ENCODE data around the gene TPPP. TPM values are rescaled to one million over a fixed set of nuclear protein-coding genes. Genes with fewer than 3 reads are reported as not detected.

The TPPP gene
- total and polyA plus RNA-seq, 2 experiments from 2014 or later, result 0.48 to 1.4 TPM

GRCh38 chr5:618450-618849 lies 74.7 kb downstream of the TPPP start:
- no peak overlapping the region for H3K27ac Mint-ChIP-seq
- H3K4me1 Mint-ChIP-seq, result peaks cover 15% of the 10 kb centered on the region; the same call in 2 of the 3 replicates
- Histone ChIP-seq H3K4me1 (ENCODE audit: insufficient read depth) (peaks cover 5% of the 10 kb centered on the region; the same call in 1 of the 2 replicates), H3K4me2 (no peak overlapping the region), H2AFZ (no peak overlapping the region), H3K4me3 (no peak overlapping the region), H3K36me3 (ENCODE audit: insufficient read depth) (peaks cover 20% of the 10 kb centered on the region; the same call in 1 of the 2 replicates), H4K20me1 (replicated peaks; ENCODE audit: insufficient read depth) (peaks cover 29% of the 10 kb centered on the region), H3F3A (replicated peaks; ENCODE audit: low read depth) (no peaks in the 10 kb centered on the region), H3K27ac (ENCODE audit: low read depth) (no peak overlapping the region), H3K79me2 (replicated peaks; ENCODE audit: insufficient read depth) (peaks cover 50% of the 10 kb centered on the region), H3K27me3 (ENCODE audit: insufficient read depth) (no peaks in the 10 kb centered on the region), H3K9me2 (ENCODE audit: insufficient read depth) (no peaks in the 10 kb centered on the region)
- DNase-seq (ENCODE audit: low spot score) (no peak), ATAC-seq (no peak)
- TF ChIP-seq JUNB (IDR thresholded peaks at IDR 0.05; ENCODE audit: unreplicated experiment) (no peak), EZH2 (IDR thresholded peaks at IDR 0.05; ENCODE audit: low read depth, unreplicated experiment) (no peak), NANOG (IDR thresholded peaks at IDR 0.05; ENCODE audit: borderline replicate concordance) (no peak), ZNF114 (CRISPR knock-in tag; IDR thresholded peaks at IDR 0.05) (no peak)
- TF ChIP-seq, protein P1, sequence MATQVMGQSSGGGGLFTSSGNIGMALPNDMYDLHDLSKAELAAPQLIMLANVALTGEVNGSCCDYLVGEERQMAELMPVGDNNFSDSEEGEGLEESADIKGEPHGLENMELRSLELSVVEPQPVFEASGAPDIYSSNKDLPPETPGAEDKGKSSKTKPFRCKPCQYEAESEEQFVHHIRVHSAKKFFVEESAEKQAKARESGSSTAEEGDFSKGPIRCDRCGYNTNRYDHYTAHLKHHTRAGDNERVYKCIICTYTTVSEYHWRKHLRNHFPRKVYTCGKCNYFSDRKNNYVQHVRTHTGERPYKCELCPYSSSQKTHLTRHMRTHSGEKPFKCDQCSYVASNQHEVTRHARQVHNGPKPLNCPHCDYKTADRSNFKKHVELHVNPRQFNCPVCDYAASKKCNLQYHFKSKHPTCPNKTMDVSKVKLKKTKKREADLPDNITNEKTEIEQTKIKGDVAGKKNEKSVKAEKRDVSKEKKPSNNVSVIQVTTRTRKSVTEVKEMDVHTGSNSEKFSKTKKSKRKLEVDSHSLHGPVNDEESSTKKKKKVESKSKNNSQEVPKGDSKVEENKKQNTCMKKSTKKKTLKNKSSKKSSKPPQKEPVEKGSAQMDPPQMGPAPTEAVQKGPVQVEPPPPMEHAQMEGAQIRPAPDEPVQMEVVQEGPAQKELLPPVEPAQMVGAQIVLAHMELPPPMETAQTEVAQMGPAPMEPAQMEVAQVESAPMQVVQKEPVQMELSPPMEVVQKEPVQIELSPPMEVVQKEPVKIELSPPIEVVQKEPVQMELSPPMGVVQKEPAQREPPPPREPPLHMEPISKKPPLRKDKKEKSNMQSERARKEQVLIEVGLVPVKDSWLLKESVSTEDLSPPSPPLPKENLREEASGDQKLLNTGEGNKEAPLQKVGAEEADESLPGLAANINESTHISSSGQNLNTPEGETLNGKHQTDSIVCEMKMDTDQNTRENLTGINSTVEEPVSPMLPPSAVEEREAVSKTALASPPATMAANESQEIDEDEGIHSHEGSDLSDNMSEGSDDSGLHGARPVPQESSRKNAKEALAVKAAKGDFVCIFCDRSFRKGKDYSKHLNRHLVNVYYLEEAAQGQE (IDR thresholded peaks at IDR 0.05; ENCODE audit: unreplicated experiment), result no peak
- H3K4me3 Mint-ChIP-seq, result no peak overlapping the region
- no peaks in the 10 kb centered on the region for H3K9me3 Mint-ChIP-seq
- peaks cover 57% of the 10 kb centered on the region for H3K36me3 Mint-ChIP-seq (ENCODE audit: low read depth)
- no peaks in the 10 kb centered on the region for H3K27me3 Mint-ChIP-seq (ENCODE audit: insufficient read depth, low read depth, poor library complexity)

DNA sequence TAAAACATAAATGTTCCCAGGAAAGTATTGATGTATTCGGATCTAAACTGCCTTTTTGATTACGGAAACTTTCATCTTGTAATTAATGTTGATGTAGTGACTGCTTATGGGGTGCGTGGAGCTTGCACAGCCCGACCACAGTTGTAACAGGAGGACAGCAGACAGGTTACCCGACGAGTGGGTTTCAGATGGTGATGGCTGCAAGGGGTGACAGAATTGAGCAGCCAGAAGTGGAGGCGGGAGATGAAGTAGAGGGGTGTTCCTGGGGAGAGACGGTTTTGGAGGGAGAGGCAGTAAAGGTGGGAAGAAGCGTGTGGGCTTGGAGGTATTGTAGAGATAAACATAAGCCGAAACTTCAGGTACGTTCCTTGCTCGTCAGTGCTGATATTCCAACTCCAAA lies 75.3 kb downstream of the TPPP start:
- H3K36me3 ChIP-seq (ENCODE audit: insufficient read depth), result peaks cover 20% of the 10 kb centered on the region; the same call in 1 of the 2 replicates
- no peak overlapping the region for H3K27ac Mint-ChIP-seq
- peaks cover 55% of the 10 kb centered on the region for H3K36me3 Mint-ChIP-seq (ENCODE audit: low read depth)

More for the DNA sequence above, 75.3 kb downstream of the TPPP start:
- Histone ChIP-seq H3K4me3 (no peak overlapping the region), H3K79me2 (replicated peaks; ENCODE audit: insufficient read depth) (peaks cover 56% of the 10 kb centered on the region), H4K20me1 (replicated peaks; ENCODE audit: insufficient read depth) (peaks cover 34% of the 10 kb centered on the region), H3K27me3 (ENCODE audit: insufficient read depth) (no peaks in the 10 kb centered on the region), H2AFZ (no peak overlapping the region), H3F3A (replicated peaks; ENCODE audit: low read depth) (no peaks in the 10 kb centered on the region), H3K9me2 (ENCODE audit: insufficient read depth) (no peaks in the 10 kb centered on the region), H3K4me2 (no peak overlapping the region), H3K4me1 (ENCODE audit: insufficient read depth) (peaks cover 6% of the 10 kb centered on the region; the same call in 1 of the 2 replicates), H3K27ac (ENCODE audit: low read depth) (no peak overlapping the region)
- Mint-ChIP-seq H3K9me3 (no peaks in the 10 kb centered on the region), H3K4me3 (no peak overlapping the region), H3K27me3 (ENCODE audit: insufficient read depth, low read depth, poor library complexity) (no peaks in the 10 kb centered on the region), H3K4me1 (peaks cover 18% of the 10 kb centered on the region)
- TF ChIP-seq, protein P1 (IDR thresholded peaks at IDR 0.05; ENCODE audit: unreplicated experiment), result no peak
- TF ChIP-seq ETS1 (IDR thresholded peaks at IDR 0.05) (no peak), JUNB (IDR thresholded peaks at IDR 0.05; ENCODE audit: unreplicated experiment) (no peak), CTCF (conservative IDR thresholded peaks at IDR 0.05; ENCODE audit: low read depth in 2 of 2) (no peak), ZNF331 (CRISPR knock-in tag; IDR thresholded peaks at IDR 0.05; ENCODE audit: low read depth) (no peak), POLR2AphosphoS5 (IDR thresholded peaks at IDR 0.05; ENCODE audit: low read depth) (no peak), EZH2 (IDR thresholded peaks at IDR 0.05; ENCODE audit: low read depth, unreplicated experiment) (no peak), ZNF114 (CRISPR knock-in tag; IDR thresholded peaks at IDR 0.05) (no peak)
- DNase-seq (ENCODE audit: low spot score), result no peak
- no peak for ATAC-seq

Data from GM23338 (cell line).